NCI-H187 treated with DMSO at 0.1 percent for 48 hours (cell line): ENCODE results near the gene HEMK1.
A peak's percentile ranks its signal among the peaks of the same experiment; 100 is the strongest.

Experiments
- DNase-seq: peaks from one replicate; lab custom pipeline; 2025; lab: John Stamatoyannopoulos, UW

The HEMK1 gene

GRCh38 chr3:50616003-50616769 lies 46.9 kb downstream of the HEMK1 start:
- peak; percentile 53 for DNase-seq

- no peak for DNase-seq
Observed at GRCh38 chr3:50616770-50617095, 47.4 kb downstream of the HEMK1 start.

GRCh38 chr3:50617096-50617791 lies 47.9 kb downstream of the HEMK1 start, which contains the start of gene MAPKAPK3:
Gene MAPKAPK3 (plus strand): TSS chr3:50617151. CDS start chr3:50617566, 415 bp downstream.
- DNase-seq = no peak

- no peak for DNase-seq
Observed at GRCh38 chr3:50617911-50618481, 48.7 kb downstream of the HEMK1 start.

- DNase-seq = no peak
Observed at GRCh38 chr3:50620420-50620819, 51.1 kb downstream of the HEMK1 start.

GRCh38 chr3:50620820-50621219 lies 51.5 kb downstream of the HEMK1 start:
- DNase-seq = no peak

GRCh38 chr3:50622881-50623280 lies 53.6 kb downstream of the HEMK1 start:
- no peak for DNase-seq

GRCh38 chr3:50623840-50624474 lies 54.6 kb downstream of the HEMK1 start:
- DNase-seq = no peak

GRCh38 chr3:50624634-50625033 lies 55.3 kb downstream of the HEMK1 start:
- DNase-seq = no peak

- DNase-seq = no peak
Observed at GRCh38 chr3:50625231-50626182, 56.2 kb downstream of the HEMK1 start.

- DNase-seq = no peak
Observed at GRCh38 chr3:50626401-50626800, 57.1 kb downstream of the HEMK1 start.

GRCh38 chr3:50627407-50628051 lies 58.2 kb downstream of the HEMK1 start:
- DNase-seq = no peak

GRCh38 chr3:50628601-50629000 lies 59.3 kb downstream of the HEMK1 start:
- no peak for DNase-seq

- DNase-seq = no peak
Observed at GRCh38 chr3:50630394-50630793, 61.1 kb downstream of the HEMK1 start.

- DNase-seq = no peak
Observed at GRCh38 chr3:50630877-50631276, 61.6 kb downstream of the HEMK1 start.

GRCh38 chr3:50632450-50632849 lies 63.1 kb downstream of the HEMK1 start:
- DNase-seq = no peak

- DNase-seq = no peak
Observed at GRCh38 chr3:50633230-50633790, 64.0 kb downstream of the HEMK1 start.

- no peak for DNase-seq
Observed at GRCh38 chr3:50635066-50635465, 65.7 kb downstream of the HEMK1 start.

GRCh38 chr3:50637011-50637410 lies 67.7 kb downstream of the HEMK1 start:
- no peak for DNase-seq

GRCh38 chr3:50637945-50638344 lies 68.6 kb downstream of the HEMK1 start:
- no peak for DNase-seq

- DNase-seq = no peak
Observed at GRCh38 chr3:50639055-50639494, 69.8 kb downstream of the HEMK1 start.
